ENCODE results near the gene FGF1. TPM values are rescaled to one million over a fixed set of nuclear protein-coding genes. Genes with fewer than 3 reads are reported as not detected.

The FGF1 gene
- polyA plus RNA-seq, 4 donors, result 14.6 to 27.3 (median 20.8) TPM

DNA sequence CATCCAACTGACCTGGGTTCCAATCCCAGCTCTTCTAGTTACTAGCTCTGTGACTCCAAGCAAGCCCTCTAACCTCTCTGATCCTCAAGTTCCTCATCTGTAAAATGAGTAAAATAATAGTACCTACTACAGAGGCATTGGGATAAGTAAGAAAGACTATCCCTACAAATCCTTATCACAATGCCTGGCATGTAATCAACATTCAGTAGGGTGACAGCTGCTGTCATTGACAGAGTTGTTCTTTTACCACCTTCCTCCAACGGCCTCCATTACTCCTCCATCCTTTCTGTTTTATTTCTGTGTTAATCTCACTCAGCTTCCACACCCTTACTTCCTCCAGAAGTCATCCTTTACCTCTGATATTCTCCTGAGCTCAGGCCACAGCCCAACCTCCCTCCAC is 40.4 kb downstream of the FGF1 start:
- no peak for DNase-seq (ENCODE audit: low read depth in 4 of 4, low spot score in 2 of 4)

DNA sequence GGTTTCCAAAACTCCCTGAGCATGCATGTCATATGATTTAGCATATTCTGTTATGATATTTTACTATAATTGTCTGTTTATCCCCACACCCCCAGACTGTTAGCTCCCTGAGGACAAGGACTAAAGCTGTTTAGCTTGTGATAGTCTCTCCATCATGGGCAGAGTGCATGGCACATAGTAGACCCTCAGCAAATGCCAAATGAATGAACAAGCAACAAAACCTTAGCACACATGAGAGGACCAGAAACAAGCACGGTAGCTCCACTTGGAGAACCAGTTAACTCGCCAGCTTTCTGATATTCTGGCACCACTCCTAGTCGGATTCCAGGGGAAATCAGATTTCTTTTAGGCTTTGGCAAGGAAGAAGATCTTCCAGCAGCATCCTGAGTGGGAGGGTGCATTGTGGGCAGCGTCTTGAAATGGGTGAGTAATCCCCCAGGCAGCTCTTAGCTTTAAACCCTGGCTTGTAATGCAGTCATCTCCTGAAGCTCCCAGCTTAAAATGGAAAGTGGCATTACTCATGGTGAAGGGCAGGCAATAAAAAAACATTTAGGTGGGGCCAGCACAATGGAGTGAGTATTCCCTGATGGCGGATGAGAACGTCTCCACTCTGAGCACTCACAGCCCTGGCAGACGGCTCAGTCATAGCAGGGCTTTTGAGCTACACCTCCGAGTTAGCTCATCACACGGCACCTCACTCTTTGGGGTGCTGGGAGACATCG is 41.1 kb downstream of the FGF1 start:
- no peak for DNase-seq (ENCODE audit: low read depth in 4 of 4, low spot score in 2 of 4)

DNA sequence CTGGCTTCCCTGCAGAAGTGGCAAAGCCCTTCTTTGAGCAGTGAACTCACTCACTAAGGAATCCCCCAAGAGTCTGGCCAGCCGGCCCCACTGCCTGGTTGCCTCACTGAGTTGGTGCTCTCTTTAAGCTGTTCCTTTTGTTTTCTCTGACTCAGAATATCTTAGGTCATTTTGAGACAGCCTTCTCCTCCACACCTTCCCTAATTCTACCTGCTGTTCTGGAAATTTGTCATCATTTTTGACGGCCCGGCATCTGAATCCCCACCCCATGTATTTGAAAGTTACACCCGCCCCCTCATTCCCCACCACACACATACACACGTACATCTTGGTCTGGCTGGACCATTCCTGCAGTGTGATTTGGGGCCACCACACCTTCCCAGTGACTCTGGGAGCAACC is 41.8 kb downstream of the FGF1 start:
- DNase-seq (ENCODE audit: low read depth in 4 of 4, low spot score in 2 of 4), result no peak

DNA sequence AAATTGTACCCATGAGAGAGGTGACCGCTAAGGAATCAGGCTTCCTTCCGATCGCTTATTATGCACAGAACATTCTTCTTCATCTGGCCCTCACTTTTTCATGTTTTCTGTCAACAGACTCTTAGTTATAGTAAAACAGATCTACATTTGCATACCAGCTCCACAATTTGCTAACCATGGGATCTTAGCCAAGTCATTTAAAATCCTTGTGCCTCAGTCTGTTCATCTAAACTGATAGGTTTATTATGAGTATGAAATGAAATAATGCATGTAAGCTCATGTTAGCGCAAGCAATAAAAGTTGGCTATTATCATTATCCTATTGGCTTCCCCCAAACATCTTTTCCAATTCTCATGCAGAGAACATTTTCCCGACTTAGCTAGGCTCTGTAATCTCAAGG is 42.3 kb downstream of the FGF1 start:
- DNase-seq (ENCODE audit: low read depth in 4 of 4, low spot score in 2 of 4), result no peak

DNA sequence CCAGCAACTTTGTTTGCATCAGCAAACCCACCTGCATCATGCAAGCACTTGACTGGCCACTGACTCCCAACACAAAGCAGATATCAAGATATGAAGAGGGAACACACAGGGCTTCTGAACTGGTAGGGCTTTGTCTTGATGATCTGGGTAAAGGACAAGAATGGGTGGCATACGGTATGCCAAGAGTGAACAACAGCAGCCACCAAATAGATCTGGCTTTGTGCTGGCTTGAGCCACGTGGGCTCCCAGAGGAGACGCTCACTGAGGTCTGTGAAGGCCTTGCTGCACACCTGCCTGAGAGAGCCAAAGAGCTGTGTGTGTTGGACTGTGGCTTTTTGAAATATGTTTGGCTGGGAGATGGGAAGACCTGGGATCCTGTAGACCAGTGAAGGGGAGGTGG is 43.5 kb downstream of the FGF1 start:
- no peak for DNase-seq (ENCODE audit: low read depth in 4 of 4, low spot score in 2 of 4)

DNA sequence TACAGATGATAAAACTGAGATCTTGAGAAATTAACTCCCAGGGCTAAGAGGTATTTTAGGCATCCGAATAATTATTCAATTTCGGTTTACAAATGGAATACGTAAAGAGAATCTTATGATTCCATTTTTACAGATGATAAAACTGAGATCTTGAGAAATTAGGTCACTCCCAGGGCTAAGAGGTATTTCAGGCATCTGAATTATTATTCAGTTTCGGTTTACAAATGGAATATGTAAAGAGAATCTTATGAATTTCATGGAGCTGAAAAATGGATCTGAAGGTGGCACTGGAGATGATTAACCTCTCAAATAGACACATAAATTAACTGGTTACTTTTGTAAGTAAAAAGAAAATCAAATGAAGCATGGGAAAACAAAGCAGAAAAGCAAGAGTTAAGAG is 44.2 kb downstream of the FGF1 start:
- DNase-seq (ENCODE audit: low read depth in 4 of 4, low spot score in 2 of 4), result no peak

DNA sequence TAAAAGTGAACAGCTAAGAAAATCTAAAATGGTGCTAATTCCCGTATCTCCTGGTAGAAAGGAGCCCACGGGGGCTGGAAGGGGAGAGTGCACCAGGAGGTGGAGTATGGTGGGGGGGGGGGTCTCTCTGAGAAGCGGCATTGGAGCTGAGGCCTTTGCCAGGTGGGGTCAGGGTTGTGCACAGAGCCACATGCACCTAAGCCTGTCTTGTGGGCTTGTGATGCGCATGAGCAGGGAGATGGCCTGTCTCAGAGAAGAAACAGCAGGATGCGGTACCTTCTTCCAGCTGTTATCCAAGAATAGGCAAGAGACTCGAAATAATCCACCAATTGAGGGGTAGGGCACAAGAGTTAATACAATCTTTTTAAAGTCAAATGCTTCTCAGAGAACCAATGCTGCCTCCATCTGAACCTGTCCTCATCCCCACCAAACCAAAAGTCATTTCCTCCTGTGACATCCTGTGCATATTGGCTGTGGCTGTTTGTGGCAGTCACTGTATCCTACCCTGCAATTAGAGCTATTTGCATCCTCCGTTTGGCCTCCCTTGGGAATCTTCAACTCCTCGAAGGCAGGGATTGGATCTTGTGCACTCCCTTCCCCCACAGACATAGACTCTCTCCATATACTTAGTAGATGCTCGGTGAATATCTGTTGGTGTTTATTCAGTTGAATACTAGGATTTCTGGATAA is 45.4 kb downstream of the FGF1 start:
- no peak for DNase-seq (ENCODE audit: low read depth in 4 of 4, low spot score in 2 of 4)

DNA sequence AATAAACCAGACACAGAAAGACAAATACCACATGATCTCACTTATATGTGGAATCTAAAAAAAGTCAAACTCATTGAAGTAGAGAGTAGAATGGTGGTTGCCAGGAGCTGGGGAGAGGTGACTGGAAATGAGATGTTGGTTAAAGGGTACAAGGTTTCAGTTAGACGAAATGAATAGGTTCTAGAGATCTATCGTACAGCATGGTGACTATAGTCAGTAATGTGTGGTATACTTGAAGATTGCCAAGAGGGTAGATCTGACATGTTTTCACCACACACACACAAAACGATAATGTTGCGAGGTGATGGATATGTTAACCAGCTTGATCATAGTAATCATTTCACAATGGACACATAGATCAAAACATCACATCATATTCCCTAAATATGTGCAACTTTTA is 46.4 kb downstream of the FGF1 start:
- DNase-seq (ENCODE audit: low read depth in 4 of 4, low spot score in 2 of 4), result no peak

DNA sequence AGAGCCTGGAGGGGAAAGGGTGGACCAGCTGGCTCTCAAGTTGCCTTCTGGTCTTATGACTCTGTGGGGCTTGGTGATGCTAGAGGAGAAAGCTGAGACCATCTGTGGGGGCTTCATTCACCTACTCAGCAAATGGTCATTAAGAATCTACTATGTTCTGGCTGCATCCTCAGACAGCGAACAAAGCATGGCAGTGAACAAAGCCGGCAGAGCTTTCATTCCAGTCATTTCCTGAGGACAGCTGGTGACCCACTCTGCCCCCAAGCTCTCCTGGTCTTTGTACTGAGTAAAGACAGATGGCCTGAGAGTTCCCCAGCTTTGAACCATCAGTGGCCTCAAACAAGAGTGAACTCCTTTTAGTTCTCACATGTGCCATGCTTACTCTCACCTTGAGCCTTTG is 48.0 kb downstream of the FGF1 start:
- no peak for DNase-seq (ENCODE audit: low read depth in 4 of 4, low spot score in 2 of 4)

DNA sequence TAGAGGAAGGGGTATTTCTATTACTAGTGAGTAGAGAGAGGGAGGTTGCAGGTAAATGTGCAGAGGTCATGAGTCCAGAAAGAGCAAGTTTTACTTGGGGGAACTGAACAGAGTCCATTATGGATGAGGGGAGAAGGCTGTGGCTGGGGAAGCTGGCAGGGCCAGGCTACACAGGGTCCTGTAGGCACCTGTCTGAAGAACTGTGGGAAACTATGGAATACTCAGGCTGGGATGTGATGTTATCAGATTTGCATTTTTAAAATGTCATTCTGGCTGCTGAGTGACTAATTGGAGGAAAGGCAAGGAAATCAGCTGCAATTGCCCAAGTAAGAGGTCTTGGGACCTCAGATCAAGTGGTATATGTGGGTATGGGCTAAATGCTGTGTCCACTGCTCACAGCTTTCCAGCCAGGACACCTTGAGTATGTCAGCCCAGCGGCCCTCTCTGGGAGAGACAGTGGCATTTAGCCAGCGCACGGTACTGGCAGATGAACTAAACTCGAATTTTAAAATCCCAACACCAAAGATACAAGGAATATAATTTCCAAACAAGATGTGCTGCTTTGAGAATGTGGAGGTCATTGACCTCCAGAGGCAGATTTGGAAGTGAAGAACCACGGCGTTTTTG is 49.1 kb downstream of the FGF1 start:
- DNase-seq (ENCODE audit: low read depth in 4 of 4, low spot score in 2 of 4), result no peak

DNA sequence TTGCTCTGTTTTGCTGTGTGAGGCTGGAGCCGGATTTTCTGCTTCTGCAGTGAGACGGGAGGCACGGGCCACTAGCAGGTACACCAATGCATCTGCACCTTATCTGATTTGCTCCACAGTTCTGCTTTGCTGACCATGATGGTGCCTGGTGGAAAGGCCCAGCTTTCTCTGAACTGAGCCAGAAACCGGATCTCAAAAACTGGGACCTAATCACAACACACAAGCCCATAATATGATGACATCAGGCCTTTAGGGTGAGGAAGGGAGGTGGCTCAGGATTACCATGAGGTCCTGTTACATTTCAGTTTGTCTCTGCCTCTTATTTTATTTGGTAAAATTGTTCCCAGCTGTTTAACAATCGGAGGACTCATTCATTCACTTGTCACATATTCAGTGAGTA is 49.8 kb downstream of the FGF1 start:
- no peak for DNase-seq (ENCODE audit: low read depth in 4 of 4, low spot score in 2 of 4)

DNA sequence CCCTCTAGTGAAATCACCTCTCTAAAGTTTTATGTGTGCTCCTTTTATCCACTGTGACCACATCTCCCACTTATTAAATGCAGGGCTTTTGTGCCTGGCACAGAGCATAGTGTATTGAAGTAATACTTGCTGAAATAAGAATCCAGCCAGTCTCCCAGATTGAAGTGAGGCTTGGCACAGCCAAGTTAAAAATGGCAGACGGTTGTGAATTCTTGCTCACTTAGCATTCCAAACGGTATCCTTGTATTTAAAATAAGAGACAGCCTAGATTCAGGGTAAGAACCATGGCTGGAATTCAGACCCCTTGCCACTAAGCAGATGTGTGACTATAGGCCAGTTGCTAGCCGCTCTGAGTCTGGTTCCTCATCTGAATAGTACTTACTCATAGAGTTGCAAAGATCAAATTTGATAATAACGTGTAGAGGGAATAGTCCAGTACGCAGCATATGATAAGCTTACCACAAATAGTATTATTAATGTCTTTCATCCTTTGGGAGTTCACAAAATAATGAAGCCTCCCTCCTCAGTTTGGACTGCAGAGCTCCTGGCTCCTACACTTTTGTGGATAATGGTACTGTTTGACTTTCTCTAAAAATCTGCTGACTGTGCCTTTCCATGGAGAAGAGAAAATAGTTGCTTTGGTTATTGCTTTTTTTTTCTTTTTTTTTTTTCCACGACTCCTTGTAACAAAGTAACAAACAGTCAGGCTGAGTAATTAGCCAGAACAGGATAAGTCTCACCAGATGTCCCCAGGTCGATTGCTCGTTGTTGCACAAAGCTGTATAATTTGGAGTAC is 51.5 kb downstream of the FGF1 start:
- no peak for DNase-seq (ENCODE audit: low read depth in 4 of 4, low spot score in 2 of 4)

DNA sequence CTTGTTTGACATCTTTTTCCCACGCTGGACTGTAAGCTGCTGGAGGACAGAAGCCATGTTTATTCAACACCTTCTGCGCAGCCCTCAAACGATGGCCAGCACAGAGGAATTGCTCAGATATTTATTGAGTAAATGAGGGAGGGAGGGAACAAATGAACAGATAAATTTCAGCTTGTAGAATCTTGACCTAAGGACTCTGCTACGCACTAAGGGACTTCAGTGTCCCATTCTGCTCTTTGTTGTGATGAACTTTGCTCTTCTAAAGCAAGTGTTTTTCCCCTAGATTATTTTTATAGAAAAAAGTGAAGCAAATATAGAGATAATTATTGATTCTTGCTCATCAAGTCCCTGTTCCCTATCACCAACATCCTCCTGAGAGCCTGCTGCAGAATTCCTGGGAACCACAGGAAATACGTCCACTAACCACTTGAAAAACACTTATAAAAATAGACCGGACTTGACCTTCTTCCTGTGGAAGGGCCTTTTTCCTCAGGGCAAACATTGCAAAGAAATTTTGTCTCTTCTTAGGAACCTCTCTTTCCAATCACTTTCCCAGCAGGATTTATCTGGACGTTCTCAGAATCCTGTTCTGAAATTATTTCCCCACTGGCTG is 54.9 kb downstream of the FGF1 start:
- DNase-seq (ENCODE audit: low read depth in 4 of 4, low spot score in 2 of 4), result no peak

DNA sequence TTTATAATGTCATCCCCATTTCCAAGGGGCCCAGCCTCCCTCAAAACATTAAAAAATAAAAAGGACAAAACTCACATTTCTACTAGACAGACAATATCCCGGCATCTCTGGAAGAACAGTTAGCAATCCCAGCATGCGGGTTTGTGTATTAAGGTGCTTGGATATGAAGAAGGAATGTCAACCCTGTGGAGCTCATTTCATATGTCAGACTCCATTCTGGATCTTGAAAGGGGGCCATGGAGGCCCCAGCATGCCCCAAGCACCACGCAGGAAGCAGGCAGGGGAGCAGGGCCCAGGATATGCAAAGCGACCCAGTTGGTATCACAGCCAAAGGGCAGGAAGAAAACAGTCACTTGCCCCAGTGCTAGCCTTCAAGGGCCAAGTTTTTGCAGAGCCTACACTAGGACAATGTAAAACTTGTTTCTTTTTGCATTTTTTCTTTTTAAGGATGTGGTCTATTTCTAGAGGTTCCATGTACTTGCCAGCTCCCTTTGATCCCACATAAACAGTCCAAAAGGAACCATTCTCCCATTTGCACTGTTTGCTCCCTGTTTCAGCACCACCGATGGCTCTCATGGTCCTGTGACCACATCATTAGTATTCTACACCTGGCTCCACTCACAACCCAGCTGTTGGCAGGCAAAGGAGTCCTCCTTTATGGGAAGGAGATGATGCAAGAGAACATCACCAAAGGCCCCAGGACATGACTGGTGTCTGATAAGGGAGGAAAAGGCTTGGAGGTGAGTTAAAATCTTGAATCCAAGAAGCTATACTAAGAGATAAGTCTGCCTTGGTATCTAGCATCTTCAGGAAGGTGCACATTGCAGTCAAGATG is 58.3 kb downstream of the FGF1 start:
- no peak for DNase-seq (ENCODE audit: low read depth in 4 of 4, low spot score in 2 of 4)

DNA sequence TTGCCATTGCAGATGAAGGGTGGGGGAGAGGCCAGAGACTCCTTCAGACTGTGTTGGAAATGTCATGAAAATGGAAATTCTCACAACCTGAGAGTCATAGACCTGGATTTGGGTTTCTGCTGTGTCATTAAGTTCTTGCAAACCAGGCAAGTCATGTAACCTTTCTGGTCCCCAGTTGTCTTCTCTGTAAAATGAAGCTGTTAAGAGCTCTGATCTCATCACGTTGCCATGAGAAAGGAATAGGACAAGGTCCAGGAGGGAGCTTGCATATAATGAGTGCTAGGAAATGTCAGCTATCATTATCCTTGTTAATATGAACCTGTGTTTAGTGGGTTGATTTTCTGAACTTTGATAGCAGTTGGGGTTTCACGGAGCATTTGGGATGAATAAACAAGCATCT is 59.1 kb downstream of the FGF1 start:
- DNase-seq (ENCODE audit: low read depth in 4 of 4, low spot score in 2 of 4), result no peak

DNA sequence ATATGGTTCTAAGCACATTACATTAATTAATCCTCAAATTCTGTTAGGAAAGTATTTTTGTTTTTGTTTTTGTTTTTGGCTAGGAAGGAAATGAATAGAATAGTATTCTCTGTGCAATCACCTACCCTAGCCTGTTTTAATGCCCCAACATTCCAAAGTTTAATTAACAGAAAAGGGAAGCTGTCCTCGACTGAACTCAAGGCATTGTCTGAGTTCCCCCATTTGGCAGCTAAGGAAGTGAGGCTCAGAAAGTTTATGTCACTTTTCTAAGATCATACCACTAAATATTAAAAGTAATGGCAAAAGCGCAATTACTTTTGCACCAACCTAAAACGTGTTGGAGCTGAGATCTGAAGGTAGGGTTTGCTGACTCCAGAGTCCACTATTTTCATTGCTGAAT is 59.8 kb downstream of the FGF1 start:
- no peak for DNase-seq (ENCODE audit: low read depth in 4 of 4, low spot score in 2 of 4)

DNA sequence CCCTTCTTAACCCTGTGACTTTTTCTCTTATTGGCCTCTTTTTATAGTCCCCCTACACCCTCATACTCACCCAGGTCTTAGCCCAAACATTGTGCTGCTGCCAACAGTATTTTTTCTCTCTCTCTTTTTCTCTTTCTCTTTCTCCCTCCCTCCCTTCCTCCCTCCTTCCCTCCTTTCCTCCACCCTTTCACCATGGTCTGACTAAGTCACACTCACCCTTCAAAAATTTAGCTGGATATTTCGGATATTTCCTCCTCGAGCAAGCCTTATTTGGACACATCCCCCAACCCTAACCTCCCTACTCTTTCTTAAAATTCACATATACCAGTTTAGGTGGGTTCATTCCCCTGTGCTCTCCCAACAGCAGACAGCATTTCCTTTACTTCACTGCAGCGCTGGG is 64.7 kb downstream of the FGF1 start:
- DNase-seq (ENCODE audit: low read depth in 4 of 4, low spot score in 2 of 4), result no peak

DNA sequence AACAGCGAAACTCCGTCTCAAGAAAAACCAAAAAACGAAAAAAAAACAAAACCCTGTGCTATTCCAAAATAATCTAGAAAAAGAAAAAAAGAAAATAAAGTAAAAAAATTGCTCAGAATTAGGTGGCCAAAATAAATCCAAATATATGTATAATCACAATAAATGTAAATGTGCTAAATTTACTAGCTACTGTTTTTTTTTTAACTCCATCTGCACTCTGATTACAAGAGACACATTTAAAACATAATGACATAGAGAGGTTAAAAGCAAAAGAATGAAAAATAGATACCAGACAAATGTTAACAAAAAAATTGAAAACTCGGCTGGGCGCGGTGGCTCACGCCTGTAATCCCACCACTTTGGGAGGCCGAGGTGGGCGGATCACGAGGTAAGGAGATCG is 66.1 kb downstream of the FGF1 start:
- DNase-seq (ENCODE audit: low read depth in 4 of 4, low spot score in 2 of 4), result no peak

DNA sequence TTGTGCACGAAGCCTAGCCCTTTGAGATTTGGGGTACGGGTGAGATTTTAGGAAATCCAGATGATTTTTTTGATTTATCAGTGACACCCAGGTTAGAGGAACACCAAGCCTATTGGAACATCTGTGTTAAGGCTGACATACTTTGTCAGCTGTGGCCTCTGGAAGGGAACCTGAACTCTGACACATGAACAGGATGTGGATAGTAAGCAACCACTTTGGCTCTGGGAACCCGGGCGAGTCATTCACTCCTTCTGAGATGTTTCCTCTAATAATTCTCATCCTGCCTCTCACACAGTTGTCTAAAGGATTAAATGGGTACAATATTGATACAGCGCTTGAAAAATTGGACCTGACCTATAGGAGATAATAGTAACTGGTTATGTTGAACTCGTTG is 67.8 kb downstream of the FGF1 start:
- no peak for DNase-seq (ENCODE audit: low read depth in 4 of 4, low spot score in 2 of 4)
